HG03097 (cell line): ENCODE data around the gene ADAM10.
"Not testable (repeated sequence)": the region's sequence is repeated elsewhere in the genome, so short reads cannot be mapped to it uniquely, and the experiment has no call there.

Source experiments
- ATAC-seq: cut with Tn5 transposase; IDR thresholded peaks from one replicate; pipeline ENCODE4 v1.9.1; 2021; ENCODE audit not compliant: unreplicated experiment, low FRiP score

Gene ADAM10

GRCh38 chr15:58622877-58623276 is 126.6 kb downstream of the ADAM10 start:
- no peak for ATAC-seq

GRCh38 chr15:58620268-58620667 is 129.2 kb downstream of the ADAM10 start:
- ATAC-seq: not testable (repeated sequence)

GRCh38 chr15:58616171-58616570 is 133.3 kb downstream of the ADAM10 start:
- no peak for ATAC-seq

- ATAC-seq: no peak
Measured at GRCh38 chr15:58611731-58612676, 137.5 kb downstream of the ADAM10 start.

- ATAC-seq: no peak
Measured at GRCh38 chr15:58608711-58609110, 140.8 kb downstream of the ADAM10 start.

GRCh38 chr15:58608129-58608590 is 141.3 kb downstream of the ADAM10 start:
- no peak for ATAC-seq

GRCh38 chr15:58606577-58607080 is 142.9 kb downstream of the ADAM10 start:
- no peak for ATAC-seq

GRCh38 chr15:58605931-58606530 is 143.5 kb downstream of the ADAM10 start:
- no peak for ATAC-seq

GRCh38 chr15:58604455-58604923 is 145.0 kb downstream of the ADAM10 start:
- no peak for ATAC-seq

GRCh38 chr15:58603927-58604326 is 145.6 kb downstream of the ADAM10 start:
- ATAC-seq: not testable (repeated sequence)

- ATAC-seq: no peak
Measured at GRCh38 chr15:58602823-58603222, 146.7 kb downstream of the ADAM10 start.

- ATAC-seq: no peak
Measured at GRCh38 chr15:58598829-58599210, 150.7 kb downstream of the ADAM10 start.

GRCh38 chr15:58597943-58598828 is 151.3 kb downstream of the ADAM10 start:
- ATAC-seq: no peak

GRCh38 chr15:58595516-58596263 is 153.8 kb downstream of the ADAM10 start:
- no peak for ATAC-seq

GRCh38 chr15:58594898-58595297 is 154.6 kb downstream of the ADAM10 start:
- no peak for ATAC-seq

- no peak for ATAC-seq
Measured at GRCh38 chr15:58593870-58594269, 155.6 kb downstream of the ADAM10 start.

- ATAC-seq: no peak
Measured at GRCh38 chr15:58590926-58591325, 158.6 kb downstream of the ADAM10 start.

GRCh38 chr15:58590236-58590635 is 159.3 kb downstream of the ADAM10 start:
- ATAC-seq: no peak

GRCh38 chr15:58589047-58589446 is 160.5 kb downstream of the ADAM10 start:
- no peak for ATAC-seq

- no peak for ATAC-seq
Measured at GRCh38 chr15:58588096-58588495, 161.4 kb downstream of the ADAM10 start.
